ENCODE results near the gene KY.

KY gene, protein sequence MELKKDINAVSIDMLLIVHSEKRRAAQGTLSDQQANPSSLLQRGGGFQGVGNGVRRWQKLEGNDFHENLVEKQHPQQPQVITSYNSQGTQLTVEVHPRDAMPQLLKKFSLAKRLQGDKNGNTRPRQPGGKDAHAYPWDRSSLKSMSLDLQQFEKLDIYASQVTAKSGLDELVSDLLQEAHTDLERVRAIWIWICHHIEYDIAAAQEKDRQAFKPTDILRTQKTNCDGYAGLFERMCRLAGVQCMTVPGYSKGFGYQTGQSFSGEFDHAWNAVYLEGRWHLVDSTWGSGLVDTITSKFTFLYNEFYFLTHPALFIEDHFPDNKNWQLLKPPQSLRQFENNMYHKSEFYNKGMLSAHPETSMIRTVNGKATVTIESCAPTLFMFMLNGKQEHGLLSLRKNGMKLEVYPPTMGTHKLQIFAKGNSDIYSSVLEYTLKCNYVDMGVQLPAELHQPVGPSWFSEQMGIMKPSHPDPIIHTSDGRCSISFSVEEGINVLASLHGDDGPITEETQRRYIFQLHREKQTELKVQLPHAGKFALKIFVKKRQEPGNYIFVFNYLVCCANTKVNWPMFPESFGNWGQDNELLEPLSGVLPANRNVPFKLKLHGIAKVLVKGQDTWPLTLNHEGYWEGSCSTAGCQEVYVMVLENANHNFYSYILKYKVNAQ

DNA sequence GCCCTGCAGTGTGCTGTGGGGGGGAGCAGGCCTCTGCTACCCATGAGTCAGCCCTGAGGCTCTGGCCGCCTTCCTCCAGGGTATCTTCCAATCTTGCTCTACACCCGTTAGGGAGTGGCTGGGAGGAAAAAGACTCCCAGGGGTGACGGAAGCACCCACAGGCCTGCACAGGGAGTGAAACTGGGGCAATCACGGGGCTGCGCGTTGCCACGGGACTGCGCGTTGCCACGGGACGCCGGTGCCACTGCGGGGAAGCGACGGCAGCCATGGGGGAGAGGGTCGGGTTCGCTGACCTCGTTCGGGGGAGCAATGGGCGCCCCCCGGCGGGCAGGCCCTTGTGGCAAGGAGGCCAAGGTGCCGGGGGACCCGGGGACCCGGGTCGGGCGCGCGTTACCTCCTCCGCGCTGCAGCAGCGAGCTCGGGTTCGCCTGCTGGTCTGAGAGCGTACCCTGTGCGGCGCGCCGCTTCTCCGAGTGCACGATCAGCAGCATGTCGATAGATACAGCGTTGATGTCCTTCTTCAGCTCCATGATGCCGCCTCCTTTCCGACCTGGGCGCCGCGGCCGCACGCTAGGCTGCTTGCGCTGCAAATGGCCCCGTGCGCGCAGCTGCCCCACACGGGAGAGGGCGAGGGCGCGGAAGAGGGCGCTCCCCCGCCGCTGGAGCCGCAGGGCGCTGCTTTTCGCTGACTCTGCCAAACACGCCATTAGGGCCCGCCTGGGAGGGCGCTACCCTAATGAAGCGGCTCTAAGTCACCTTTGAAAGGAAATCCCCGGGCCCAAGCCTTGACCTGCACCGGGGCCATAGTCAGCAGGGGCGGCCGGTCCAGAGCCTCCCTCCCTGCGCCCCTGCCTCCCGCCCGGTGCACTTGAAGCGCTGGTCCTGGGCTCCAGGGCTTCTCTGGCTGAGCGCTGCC is at the start of gene KY:
KY (minus strand) TSS at position 592 of the 916 bp plus-strand sequence; CDS start at position 530, 62 bp downstream.
- no peak for DNase-seq (ENCODE audit: low spot score)

- DNase-seq (ENCODE audit: low spot score): no peak
Measured at GRCh38 chr3:134699721-134700120, 48.9 kb upstream of the KY start.

DNA sequence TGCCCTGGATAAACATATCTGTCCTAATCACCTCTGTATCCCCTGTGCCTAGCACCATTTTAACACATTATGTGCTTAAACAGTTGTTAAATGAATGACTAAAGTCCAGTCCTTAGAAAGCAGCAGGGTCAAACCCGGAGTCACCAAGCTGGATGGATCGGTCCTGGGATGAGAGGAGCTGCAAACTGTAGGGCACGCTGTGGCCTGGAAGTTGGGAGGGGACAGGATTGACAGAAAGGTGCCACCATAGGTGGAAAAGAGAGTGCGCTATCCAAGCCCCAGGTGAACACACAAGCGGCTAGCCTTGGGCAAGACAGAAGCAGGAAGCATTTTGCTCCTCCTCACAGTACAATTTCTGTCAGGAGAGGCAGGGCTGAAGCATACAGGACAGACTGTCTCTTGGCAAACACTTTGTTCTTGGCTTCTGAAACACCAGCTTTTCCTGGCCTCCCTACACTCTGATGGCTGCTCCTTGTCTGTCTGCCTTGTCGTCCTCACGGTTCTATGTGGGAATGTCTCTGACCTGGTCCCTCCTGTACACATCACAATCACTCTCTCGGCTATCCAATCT is 48.4 kb upstream of the KY start:
- no peak for DNase-seq (ENCODE audit: low spot score)

DNA sequence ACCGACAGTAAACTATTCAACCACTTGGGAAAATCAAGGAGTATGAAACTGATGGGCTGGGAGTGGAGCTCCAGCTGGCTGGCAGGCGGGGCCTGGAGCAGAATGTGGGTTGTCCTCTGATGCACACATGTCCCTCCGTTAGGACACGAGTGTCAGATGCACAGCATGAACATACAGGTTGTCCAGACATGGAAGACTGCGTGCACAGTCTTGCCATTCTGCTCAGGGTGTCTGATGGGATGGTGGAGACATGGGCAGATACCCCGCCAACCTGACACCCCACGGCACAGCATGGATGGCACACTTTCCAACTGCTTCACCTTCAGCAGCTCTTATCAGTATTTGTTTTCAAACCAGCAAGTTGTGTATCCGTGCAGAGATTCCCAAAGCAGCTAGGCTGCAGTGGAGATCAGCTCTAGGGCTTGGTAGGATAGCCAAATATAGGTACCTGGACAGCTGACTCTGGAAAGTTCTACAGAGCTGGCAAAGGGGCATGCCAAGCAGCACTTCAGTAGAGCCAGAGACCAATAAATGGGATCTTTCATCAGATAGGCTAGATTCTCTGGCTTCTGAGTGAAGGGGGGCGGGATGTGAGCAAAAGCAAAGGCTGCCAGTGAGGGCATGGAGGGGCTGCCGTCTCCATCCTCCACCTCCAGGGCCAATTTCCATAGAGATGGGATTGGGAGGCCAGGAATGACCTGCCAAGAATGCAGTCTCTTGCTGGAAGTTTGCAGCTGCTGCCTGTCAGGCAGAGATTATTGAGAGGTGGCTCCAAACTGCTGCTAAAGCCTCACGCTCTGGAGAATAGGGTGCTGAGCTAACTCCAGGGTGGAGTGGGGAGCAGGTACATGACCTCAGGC is 47.2 kb upstream of the KY start:
- DNase-seq (ENCODE audit: low spot score): no peak

- no peak for DNase-seq (ENCODE audit: low spot score)
Measured at GRCh38 chr3:134696155-134696554, 45.3 kb upstream of the KY start.

- DNase-seq (ENCODE audit: low spot score): no peak
Measured at GRCh38 chr3:134694946-134695543, 44.2 kb upstream of the KY start.

DNA sequence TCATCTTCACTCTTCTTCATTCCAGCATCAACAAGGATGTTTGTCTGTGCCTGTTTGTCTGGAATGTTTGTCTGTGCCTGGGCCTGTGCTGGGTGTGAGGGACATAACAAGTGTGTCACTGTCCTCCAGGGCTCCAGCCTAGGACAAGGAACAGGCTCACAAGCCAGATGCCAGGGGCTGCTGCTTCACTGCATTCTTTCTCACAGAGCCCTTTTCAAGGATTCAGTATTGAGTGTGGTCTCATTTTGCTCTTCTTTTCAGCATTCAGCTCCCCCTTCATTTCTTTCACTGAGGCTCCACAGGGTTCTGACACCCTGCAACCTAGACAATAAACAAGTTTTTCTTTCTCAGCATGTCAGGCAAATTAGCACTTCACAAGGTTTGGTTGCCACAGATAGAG is 43.6 kb upstream of the KY start:
- no peak for DNase-seq (ENCODE audit: low spot score)

GRCh38 chr3:134693804-134694203 is 43.0 kb upstream of the KY start:
- no peak for DNase-seq (ENCODE audit: low spot score)

GRCh38 chr3:134693226-134693625 is 42.4 kb upstream of the KY start:
- DNase-seq (ENCODE audit: low spot score): no peak

DNA sequence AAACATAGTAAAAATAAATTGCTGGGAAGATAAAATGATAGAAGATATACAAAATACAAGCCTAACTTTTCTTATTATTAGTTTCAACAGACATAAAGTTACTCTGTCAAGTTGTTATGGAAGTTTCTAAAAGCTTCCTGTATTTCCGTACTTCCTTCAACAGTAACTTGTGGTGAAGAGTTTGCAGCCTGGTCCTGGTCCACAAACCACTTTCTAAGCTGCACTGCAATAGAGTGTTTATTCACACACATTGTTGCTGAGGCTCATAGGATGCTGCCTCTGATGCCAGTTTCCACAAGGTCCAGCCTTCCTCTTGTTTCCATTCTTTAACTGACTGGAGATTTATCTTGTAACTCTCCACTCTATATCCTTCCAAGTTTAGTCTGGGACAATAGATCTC is 39.4 kb upstream of the KY start:
- no peak for DNase-seq (ENCODE audit: low spot score)

DNA sequence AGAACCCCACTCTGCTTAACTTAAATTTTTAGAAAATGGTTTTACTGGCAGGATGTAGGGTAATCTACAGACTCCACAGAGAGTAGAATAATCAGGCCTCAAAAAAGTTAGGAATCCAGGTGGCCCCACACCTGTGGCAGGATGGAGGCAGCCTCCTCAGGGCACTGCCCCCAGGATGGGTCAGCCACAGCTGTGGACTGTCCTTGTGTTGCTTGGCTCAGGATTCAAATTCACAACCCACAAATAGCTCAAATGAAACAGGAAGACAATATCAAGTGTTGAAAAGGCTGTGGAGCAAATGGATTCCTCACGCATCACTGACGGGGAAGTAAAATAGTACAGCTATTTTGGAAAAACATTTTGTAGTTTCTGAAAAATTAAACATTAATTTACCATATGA is 36.8 kb upstream of the KY start:
- no peak for DNase-seq (ENCODE audit: low spot score)

DNA sequence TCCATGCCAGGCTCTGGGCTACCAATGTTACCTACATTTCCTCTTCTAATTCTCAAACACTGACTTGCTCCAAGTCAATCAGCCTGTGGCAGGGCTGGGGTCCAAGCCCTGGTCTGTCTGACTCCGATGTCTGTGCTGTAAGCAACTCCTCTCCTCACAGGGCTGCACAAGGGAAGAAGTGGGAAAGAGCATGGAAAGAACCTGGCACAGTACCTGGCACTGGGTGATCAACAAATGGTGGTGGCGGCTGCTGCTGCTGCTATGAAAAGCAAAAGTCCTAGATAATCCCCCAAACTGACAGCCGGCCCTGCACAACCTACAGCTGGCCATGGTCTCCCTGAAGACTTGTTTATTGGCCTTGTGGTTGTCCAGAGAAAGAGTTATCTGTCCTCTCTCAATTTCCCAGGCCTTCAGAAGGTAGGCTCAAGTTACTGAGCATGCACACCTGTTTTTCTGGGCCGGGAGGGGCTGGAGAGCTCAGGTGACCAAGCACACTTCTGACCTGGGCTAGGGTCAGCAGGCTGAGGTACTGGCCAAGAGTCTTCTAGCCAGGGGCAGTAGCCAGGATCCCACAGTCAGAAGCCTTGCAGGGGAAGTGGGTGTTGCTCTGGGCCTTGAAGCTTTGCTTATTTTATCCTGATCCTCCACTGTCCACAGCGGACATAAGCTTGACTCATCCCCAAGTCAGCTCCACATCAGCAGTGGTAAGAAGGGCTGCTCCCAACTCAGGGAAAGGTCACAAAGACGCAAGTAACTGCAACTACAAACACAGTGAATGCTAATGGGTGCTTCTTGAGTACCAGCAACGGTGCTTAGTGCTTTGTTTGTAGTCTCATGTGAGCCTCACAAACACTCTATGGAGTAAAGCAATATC is 35.3 kb upstream of the KY start:
- DNase-seq (ENCODE audit: low spot score): no peak

- no peak for DNase-seq (ENCODE audit: low spot score)
Measured at GRCh38 chr3:134682196-134682880, 31.5 kb upstream of the KY start.

GRCh38 chr3:134681522-134681900 is 30.7 kb upstream of the KY start:
- no peak for DNase-seq (ENCODE audit: low spot score)

DNA sequence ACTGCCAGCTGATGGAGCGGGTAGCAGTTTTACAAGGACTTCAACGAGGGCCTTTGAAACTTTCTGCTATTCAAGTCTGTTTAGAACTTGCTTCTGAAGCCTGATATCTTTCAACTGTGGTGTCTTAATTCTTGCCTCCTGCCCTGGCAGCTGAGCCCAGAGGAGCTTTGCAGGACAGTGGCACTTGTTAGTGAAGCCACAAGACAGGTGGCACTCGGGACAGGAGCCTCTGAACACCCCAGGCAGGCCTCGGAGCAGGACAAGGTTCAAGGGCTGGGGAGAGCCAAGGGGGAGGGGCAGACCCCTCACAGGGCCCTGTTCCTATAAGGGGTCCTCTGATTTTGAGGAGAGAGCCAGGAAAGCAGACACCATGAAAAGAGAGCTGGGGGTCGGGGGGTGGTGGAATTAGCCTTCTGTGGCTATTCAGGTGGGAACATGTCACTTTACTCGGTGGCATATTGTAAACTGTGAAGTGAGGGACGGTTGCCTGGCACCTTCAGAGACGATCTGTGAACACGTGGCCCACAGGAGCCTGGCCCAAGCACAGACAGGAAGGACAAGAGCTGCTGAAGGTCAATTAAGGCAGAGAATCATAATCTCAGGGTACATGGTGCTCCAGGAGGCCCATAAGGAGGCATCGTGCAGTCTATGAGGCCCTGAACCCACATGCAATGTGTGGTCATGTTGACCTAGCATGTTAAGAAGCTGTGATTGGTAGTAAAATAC is 30.1 kb upstream of the KY start:
- no peak for DNase-seq (ENCODE audit: low spot score)

DNA sequence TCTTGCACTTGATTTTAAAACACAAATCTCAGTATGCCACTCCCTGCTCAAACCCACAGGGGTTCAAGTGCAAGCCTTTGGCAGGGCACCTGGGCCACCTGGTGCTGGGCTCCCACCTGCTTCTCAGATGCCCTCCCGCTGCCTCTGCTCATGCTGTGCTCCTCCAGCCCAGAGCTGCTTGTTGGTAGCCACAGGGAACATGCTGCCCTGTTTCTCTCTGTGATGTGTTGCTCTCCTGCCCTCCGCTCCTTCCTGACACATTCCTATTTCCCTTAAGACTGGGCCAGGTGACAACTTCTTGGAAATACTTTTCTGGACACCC is 27.1 kb upstream of the KY start:
- no peak for DNase-seq (ENCODE audit: low spot score)

- DNase-seq (ENCODE audit: low spot score): no peak
Measured at GRCh38 chr3:134677196-134677986, 26.6 kb upstream of the KY start.

- DNase-seq (ENCODE audit: low spot score): no peak
Measured at GRCh38 chr3:134675726-134676256, 25.0 kb upstream of the KY start.
